GM23338 (cell line): ENCODE data around the gene MCC. TPM values are rescaled to one million over a fixed set of nuclear protein-coding genes. Genes with fewer than 3 reads are reported as not detected.

Source experiments
- ATAC-seq: fragments of 200-7000 bp; cut with Tn5 transposase; 3 replicates; pipeline ENCODE4 v1.9.1; 2020
- DNase-seq: peaks from one replicate; pipeline ENCODE4 v3.0.0-alpha.2; 2015; ENCODE audit warnings: low spot score
- H2AFZ ChIP-seq: fragments of 200-600 bp; sonication (generic); 2 replicates; pipeline ENCODE4 v1.8.0; 2016; ENCODE audit warnings: antibody characterized with exemption, mild to moderate bottlenecking, moderate library complexity
- H3F3A ChIP-seq: fragments of 200-600 bp; sonication (generic); replicated peaks from 2 replicates; pipeline ENCODE4 v1.8.0; 2017; ENCODE audit warnings: antibody characterized with exemption, mixed run types, low read depth
- H3K27ac ChIP-seq: fragments of 200-600 bp; sonication (generic); 2 replicates; pipeline ENCODE4 v1.6.1; 2016; ENCODE audit warnings: low read depth
- H3K27me3 ChIP-seq: fragments of 200-600 bp; sonication (generic); 2 replicates; pipeline ENCODE4 v1.8.0; 2016; ENCODE audit warnings: mild to moderate bottlenecking, mixed run types, moderate library complexity; ENCODE audit not compliant: insufficient read depth
- H3K36me3 ChIP-seq: fragments of 200-600 bp; sonication (generic); 2 replicates; pipeline ENCODE4 v1.8.0; 2016; ENCODE audit warnings: mild to moderate bottlenecking; ENCODE audit not compliant: insufficient read depth
- H3K4me1 ChIP-seq: fragments of 200-600 bp; sonication (generic); 2 replicates; pipeline ENCODE4 v1.8.0; 2016; ENCODE audit warnings: mild to moderate bottlenecking, moderate library complexity; ENCODE audit not compliant: insufficient read depth
- H3K4me2 ChIP-seq: fragments of 200-600 bp; sonication (generic); 2 replicates; pipeline ENCODE4 v1.7.1; 2017; ENCODE audit warnings: mixed run types
- H3K4me3 ChIP-seq: fragments of 200-600 bp; sonication (generic); 2 replicates; pipeline ENCODE4 v1.6.1; 2016; ENCODE audit warnings: mixed run types
- H3K79me2 ChIP-seq: fragments of 200-600 bp; sonication (generic); replicated peaks from 2 replicates; pipeline ENCODE4 v1.8.0; 2017; ENCODE audit warnings: mild to moderate bottlenecking; ENCODE audit not compliant: insufficient read depth
- H3K9me2 ChIP-seq: fragments of 200-600 bp; sonication (generic); 2 replicates; pipeline ENCODE4 v1.8.0; 2017; ENCODE audit not compliant: insufficient read depth
- H4K20me1 ChIP-seq: fragments of 200-600 bp; sonication (generic); replicated peaks from 2 replicates; pipeline ENCODE4 v1.8.0; 2017; ENCODE audit warnings: mild to moderate bottlenecking; ENCODE audit not compliant: insufficient read depth
- H3K27ac Mint-ChIP-seq: 2 replicates; pipeline ENCODE4 v1.8.0; 2020; ENCODE audit warnings: inconsistent platforms, mild to moderate bottlenecking, moderate library complexity, mixed read lengths
- H3K27me3 Mint-ChIP-seq: 3 replicates; pipeline ENCODE4 v1.8.0; 2022; ENCODE audit warnings: low read depth, mild to moderate bottlenecking, moderate library complexity, mixed read lengths, inconsistent platforms; ENCODE audit not compliant: insufficient read depth, poor library complexity
- H3K36me3 Mint-ChIP-seq: 3 replicates; pipeline ENCODE4 v1.8.0; 2021; ENCODE audit warnings: low read depth, mild to moderate bottlenecking, inconsistent platforms, moderate library complexity, mixed read lengths
- H3K4me1 Mint-ChIP-seq: 3 replicates; pipeline ENCODE4 v1.8.0; 2020; ENCODE audit warnings: mild to moderate bottlenecking, inconsistent platforms, mixed read lengths
- H3K4me3 Mint-ChIP-seq: 3 replicates; pipeline ENCODE4 v1.8.0; 2021; ENCODE audit warnings: moderate library complexity, mild to moderate bottlenecking, inconsistent platforms, mixed read lengths
- H3K9me3 Mint-ChIP-seq: 3 replicates; pipeline ENCODE4 v1.8.0; 2020; ENCODE audit warnings: moderate library complexity, mild to moderate bottlenecking, inconsistent platforms, mixed read lengths
- CREB1 ChIP-seq: fragments of 250-450 bp; sonication (Bioruptor Pico); IDR thresholded peaks from 2 replicates; pipeline ENCODE4 v1.5.0; 2020; ENCODE audit warnings: low read depth, mild to moderate bottlenecking, moderate library complexity
- EZH2 ChIP-seq: fragments of 200-600 bp; sonication (generic); IDR thresholded peaks from one replicate; pipeline ENCODE4 v1.8.0; 2017; ENCODE audit warnings: antibody characterized with exemption, mild to moderate bottlenecking, low read depth; ENCODE audit not compliant: unreplicated experiment
- EZH2phosphoT487 ChIP-seq: fragments of 200-600 bp; sonication (generic); IDR thresholded peaks from one replicate; pipeline ENCODE4 v1.8.1; 2018; ENCODE audit warnings: antibody characterized with exemption; ENCODE audit not compliant: unreplicated experiment
- JUNB ChIP-seq: IDR thresholded peaks from one replicate; pipeline ENCODE4 v1.6.1; 2016; ENCODE audit warnings: antibody characterized with exemption; ENCODE audit not compliant: unreplicated experiment
- NANOG ChIP-seq: IDR thresholded peaks from 2 replicates; pipeline ENCODE4 v1.6.1; 2016; ENCODE audit warnings: antibody characterized with exemption, borderline replicate concordance
- POLR2AphosphoS5 ChIP-seq: IDR thresholded peaks from 2 replicates; pipeline ENCODE4 v1.6.1; 2016; ENCODE audit warnings: antibody characterized with exemption, low read depth
- STAT1 ChIP-seq: IDR thresholded peaks from one replicate; pipeline ENCODE4 v1.6.1; 2016; ENCODE audit warnings: antibody characterized with exemption; ENCODE audit not compliant: unreplicated experiment
- ZNF114 ChIP-seq: fragments of 250-450 bp; sonication (Bioruptor Pico); IDR thresholded peaks from 2 replicates; pipeline ENCODE4 v1.5.0; 2020; ENCODE audit warnings: mild to moderate bottlenecking, moderate library complexity
- ZNF331 ChIP-seq: fragments of 250-450 bp; sonication (Bioruptor Pico); IDR thresholded peaks from 2 replicates; pipeline ENCODE4 v1.5.0; 2020; ENCODE audit warnings: low read depth, mild to moderate bottlenecking, moderate library complexity
- polyA plus RNA-seq: library from polyadenylated mRNA; unstranded; fragments of >200 nt; fragmentation: Nextera tagmentation; extraction: Ambion mirVana; gene quantifications from 2 replicates; pipeline ENCODE4 v1.2.1, GENCODE V29; 2016
- total RNA-seq: library from RNA; depleted of rRNA; stranded (reverse); fragments of >200 nt; shearing (Covaris generic); gene quantifications from 2 replicates; pipeline ENCODE4 v1.2.3, GENCODE V29; 2014
- TF ChIP-seq, protein P1 (sequence below): IDR thresholded peaks from 2 replicates; pipeline ENCODE4 v1.6.1; 2016; ENCODE audit warnings: antibody characterized with exemption
- TF ChIP-seq, protein P2 (sequence below): fragments of 250-450 bp; sonication (Bioruptor Pico); IDR thresholded peaks from 2 replicates; pipeline ENCODE4 v1.5.0; 2020; ENCODE audit warnings: mild to moderate bottlenecking, moderate library complexity
- TF ChIP-seq, protein P3 (sequence below), 2 experiments: fragments of 200-600 bp in 1 of 2; sonication (generic) in 1 of 2; conservative IDR thresholded peaks; 2 replicates each; pipeline versions ENCODE4 v1.5.1 to v1.6.1; 2016 to 2017; ENCODE audit warnings: antibody characterized with exemption in 2 of 2, low read depth in 2 of 2, mild to moderate bottlenecking in 2 of 2, moderate library complexity in 1 of 2
- TF ChIP-seq, protein P4 (sequence below): IDR thresholded peaks from one replicate; pipeline ENCODE4 v1.6.1; 2018; ENCODE audit warnings: antibody characterized with exemption; ENCODE audit not compliant: unreplicated experiment

The MCC gene
- total and polyA plus RNA-seq, 2 experiments from 2014 or later = 3.8 to 10.1 TPM

DNA sequence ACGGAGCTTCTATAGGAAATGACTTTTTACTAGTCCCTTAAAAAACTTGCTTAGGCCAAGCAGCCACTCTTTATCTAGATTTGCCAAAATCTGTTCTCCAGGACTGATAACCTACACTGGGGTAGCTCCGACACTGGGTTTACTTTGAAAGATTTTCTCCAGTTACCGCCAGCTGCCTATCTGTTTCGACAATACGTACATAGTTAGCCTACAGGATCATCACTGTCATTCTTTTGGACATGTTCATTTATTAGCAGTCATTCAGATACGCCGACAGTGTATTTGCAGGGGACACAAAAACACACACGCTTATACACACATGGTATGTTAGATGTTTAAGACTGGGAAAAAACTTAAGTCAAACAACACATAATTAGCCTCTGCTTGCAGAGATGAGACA is 286.0 kb downstream of the MCC start:
- Histone ChIP-seq H3K4me3 (no peak overlapping the region), H3F3A (0 out of 2 replicates have a peak, but pooled peaks cover 3% of the 10 kb centered on the region), H3K27ac (no peak overlapping the region), H3K79me2 (no peaks in the 10 kb centered on the region; the same call in 1 of the 2 replicates), H3K36me3 (no peaks in the 10 kb centered on the region), H3K27me3 (no peaks in the 10 kb centered on the region), H2AFZ (no peak overlapping the region), H4K20me1 (no peaks in the 10 kb centered on the region; the same call in 1 of the 2 replicates), H3K9me2 (no peaks in the 10 kb centered on the region), H3K4me1 (peaks cover 32% of the 10 kb centered on the region), H3K4me2 (no peak overlapping the region)
- DNase-seq (no peak), ATAC-seq (no peak)
- Mint-ChIP-seq H3K9me3 (no peaks in the 10 kb centered on the region), H3K4me3 (no peak overlapping the region), H3K36me3 (no peaks in the 10 kb centered on the region), H3K27me3 (peaks cover 10% of the 10 kb centered on the region), H3K27ac (no peak overlapping the region; the same call in 1 of the 2 replicates), H3K4me1 (peaks cover 55% of the 10 kb centered on the region)
- TF ChIP-seq POLR2AphosphoS5 (no peak), CREB1 (CRISPR knock-in tag) (no peak), ZNF114 (CRISPR knock-in tag) (no peak), JUNB (no peak), EZH2 (no peak), STAT1 (no peak), NANOG (no peak), ZNF331 (CRISPR knock-in tag) (no peak), EZH2phosphoT487 (no peak)
- TF ChIP-seq, protein P1, sequence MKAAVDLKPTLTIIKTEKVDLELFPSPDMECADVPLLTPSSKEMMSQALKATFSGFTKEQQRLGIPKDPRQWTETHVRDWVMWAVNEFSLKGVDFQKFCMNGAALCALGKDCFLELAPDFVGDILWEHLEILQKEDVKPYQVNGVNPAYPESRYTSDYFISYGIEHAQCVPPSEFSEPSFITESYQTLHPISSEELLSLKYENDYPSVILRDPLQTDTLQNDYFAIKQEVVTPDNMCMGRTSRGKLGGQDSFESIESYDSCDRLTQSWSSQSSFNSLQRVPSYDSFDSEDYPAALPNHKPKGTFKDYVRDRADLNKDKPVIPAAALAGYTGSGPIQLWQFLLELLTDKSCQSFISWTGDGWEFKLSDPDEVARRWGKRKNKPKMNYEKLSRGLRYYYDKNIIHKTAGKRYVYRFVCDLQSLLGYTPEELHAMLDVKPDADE = no peak
- TF ChIP-seq, protein P2, sequence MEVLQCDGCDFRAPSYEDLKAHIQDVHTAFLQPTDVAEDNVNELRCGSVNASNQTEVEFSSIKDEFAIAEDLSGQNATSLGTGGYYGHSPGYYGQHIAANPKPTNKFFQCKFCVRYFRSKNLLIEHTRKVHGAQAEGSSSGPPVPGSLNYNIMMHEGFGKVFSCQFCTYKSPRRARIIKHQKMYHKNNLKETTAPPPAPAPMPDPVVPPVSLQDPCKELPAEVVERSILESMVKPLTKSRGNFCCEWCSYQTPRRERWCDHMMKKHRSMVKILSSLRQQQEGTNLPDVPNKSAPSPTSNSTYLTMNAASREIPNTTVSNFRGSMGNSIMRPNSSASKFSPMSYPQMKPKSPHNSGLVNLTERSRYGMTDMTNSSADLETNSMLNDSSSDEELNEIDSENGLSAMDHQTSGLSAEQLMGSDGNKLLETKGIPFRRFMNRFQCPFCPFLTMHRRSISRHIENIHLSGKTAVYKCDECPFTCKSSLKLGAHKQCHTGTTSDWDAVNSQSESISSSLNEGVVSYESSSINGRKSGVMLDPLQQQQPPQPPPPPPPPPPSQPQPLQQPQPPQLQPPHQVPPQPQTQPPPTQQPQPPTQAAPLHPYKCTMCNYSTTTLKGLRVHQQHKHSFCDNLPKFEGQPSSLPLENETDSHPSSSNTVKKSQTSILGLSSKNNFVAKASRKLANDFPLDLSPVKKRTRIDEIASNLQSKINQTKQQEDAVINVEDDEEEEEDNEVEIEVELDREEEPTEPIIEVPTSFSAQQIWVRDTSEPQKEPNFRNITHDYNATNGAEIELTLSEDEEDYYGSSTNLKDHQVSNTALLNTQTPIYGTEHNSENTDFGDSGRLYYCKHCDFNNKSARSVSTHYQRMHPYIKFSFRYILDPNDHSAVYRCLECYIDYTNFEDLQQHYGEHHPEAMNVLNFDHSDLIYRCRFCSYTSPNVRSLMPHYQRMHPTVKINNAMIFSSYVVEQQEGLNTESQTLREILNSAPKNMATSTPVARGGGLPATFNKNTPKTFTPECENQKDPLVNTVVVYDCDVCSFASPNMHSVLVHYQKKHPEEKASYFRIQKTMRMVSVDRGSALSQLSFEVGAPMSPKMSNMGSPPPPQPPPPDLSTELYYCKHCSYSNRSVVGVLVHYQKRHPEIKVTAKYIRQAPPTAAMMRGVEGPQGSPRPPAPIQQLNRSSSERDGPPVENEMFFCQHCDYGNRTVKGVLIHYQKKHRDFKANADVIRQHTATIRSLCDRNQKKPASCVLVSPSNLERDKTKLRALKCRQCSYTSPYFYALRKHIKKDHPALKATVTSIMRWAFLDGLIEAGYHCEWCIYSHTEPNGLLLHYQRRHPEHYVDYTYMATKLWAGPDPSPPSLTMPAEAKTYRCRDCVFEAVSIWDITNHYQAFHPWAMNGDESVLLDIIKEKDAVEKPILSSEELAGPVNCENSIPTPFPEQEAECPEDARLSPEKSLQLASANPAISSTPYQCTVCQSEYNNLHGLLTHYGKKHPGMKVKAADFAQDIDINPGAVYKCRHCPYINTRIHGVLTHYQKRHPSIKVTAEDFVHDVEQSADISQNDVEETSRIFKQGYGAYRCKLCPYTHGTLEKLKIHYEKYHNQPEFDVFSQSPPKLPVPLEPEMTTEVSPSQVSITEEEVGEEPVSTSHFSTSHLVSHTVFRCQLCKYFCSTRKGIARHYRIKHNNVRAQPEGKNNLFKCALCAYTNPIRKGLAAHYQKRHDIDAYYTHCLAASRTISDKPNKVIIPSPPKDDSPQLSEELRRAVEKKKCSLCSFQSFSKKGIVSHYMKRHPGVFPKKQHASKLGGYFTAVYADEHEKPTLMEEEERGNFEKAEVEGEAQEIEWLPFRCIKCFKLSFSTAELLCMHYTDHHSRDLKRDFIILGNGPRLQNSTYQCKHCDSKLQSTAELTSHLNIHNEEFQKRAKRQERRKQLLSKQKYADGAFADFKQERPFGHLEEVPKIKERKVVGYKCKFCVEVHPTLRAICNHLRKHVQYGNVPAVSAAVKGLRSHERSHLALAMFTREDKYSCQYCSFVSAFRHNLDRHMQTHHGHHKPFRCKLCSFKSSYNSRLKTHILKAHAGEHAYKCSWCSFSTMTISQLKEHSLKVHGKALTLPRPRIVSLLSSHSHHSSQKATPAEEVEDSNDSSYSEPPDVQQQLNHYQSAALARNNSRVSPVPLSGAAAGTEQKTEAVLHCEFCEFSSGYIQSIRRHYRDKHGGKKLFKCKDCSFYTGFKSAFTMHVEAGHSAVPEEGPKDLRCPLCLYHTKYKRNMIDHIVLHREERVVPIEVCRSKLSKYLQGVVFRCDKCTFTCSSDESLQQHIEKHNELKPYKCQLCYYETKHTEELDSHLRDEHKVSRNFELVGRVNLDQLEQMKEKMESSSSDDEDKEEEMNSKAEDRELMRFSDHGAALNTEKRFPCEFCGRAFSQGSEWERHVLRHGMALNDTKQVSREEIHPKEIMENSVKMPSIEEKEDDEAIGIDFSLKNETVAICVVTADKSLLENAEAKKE (CRISPR knock-in tag) = no peak
- TF ChIP-seq, protein P3, sequence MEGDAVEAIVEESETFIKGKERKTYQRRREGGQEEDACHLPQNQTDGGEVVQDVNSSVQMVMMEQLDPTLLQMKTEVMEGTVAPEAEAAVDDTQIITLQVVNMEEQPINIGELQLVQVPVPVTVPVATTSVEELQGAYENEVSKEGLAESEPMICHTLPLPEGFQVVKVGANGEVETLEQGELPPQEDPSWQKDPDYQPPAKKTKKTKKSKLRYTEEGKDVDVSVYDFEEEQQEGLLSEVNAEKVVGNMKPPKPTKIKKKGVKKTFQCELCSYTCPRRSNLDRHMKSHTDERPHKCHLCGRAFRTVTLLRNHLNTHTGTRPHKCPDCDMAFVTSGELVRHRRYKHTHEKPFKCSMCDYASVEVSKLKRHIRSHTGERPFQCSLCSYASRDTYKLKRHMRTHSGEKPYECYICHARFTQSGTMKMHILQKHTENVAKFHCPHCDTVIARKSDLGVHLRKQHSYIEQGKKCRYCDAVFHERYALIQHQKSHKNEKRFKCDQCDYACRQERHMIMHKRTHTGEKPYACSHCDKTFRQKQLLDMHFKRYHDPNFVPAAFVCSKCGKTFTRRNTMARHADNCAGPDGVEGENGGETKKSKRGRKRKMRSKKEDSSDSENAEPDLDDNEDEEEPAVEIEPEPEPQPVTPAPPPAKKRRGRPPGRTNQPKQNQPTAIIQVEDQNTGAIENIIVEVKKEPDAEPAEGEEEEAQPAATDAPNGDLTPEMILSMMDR (conservative IDR thresholded peaks at IDR 0.05; ENCODE audit: low read depth in 2 of 2) = no peak
- TF ChIP-seq, protein P4, sequence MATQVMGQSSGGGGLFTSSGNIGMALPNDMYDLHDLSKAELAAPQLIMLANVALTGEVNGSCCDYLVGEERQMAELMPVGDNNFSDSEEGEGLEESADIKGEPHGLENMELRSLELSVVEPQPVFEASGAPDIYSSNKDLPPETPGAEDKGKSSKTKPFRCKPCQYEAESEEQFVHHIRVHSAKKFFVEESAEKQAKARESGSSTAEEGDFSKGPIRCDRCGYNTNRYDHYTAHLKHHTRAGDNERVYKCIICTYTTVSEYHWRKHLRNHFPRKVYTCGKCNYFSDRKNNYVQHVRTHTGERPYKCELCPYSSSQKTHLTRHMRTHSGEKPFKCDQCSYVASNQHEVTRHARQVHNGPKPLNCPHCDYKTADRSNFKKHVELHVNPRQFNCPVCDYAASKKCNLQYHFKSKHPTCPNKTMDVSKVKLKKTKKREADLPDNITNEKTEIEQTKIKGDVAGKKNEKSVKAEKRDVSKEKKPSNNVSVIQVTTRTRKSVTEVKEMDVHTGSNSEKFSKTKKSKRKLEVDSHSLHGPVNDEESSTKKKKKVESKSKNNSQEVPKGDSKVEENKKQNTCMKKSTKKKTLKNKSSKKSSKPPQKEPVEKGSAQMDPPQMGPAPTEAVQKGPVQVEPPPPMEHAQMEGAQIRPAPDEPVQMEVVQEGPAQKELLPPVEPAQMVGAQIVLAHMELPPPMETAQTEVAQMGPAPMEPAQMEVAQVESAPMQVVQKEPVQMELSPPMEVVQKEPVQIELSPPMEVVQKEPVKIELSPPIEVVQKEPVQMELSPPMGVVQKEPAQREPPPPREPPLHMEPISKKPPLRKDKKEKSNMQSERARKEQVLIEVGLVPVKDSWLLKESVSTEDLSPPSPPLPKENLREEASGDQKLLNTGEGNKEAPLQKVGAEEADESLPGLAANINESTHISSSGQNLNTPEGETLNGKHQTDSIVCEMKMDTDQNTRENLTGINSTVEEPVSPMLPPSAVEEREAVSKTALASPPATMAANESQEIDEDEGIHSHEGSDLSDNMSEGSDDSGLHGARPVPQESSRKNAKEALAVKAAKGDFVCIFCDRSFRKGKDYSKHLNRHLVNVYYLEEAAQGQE = no peak
